T follicular helper cell (primary cell): Measurements from ENCODE around the gene KCND3.
"Not testable (repeated sequence)": the region's sequence is repeated elsewhere in the genome, so short reads cannot be mapped to it uniquely, and the experiment has no call there.

Experiments
- DNase-seq: peaks from one replicate; pipeline ENCODE4 v3.0.0-alpha.2; 2020; ENCODE audit warnings: low read depth

Gene KCND3

GRCh38 chr1:111814305-111814628 is 175.2 kb downstream of the KCND3 start:
- DNase-seq = no peak

GRCh38 chr1:111813440-111814304 is 175.8 kb downstream of the KCND3 start:
- DNase-seq = no peak

- no peak for DNase-seq
These were observed 177.2 kb downstream of the KCND3 start for GRCh38 chr1:111812306-111812705.

- no peak for DNase-seq
These were observed 177.6 kb downstream of the KCND3 start for GRCh38 chr1:111811891-111812290.

GRCh38 chr1:111805251-111805650 is 184.2 kb downstream of the KCND3 start:
- no peak for DNase-seq

- DNase-seq = no peak
These were observed 184.7 kb downstream of the KCND3 start for GRCh38 chr1:111804776-111805175.

- no peak for DNase-seq
These were observed 185.5 kb downstream of the KCND3 start for GRCh38 chr1:111803951-111804350.

GRCh38 chr1:111802984-111803383 is 186.5 kb downstream of the KCND3 start:
- no peak for DNase-seq

GRCh38 chr1:111802110-111802509 is 187.4 kb downstream of the KCND3 start:
- no peak for DNase-seq

- DNase-seq = no peak
These were observed 188.2 kb downstream of the KCND3 start for GRCh38 chr1:111801071-111801850.

- not testable (repeated sequence) for DNase-seq
These were observed 189.7 kb downstream of the KCND3 start for GRCh38 chr1:111799722-111800121.

- no peak for DNase-seq
These were observed 190.9 kb downstream of the KCND3 start for GRCh38 chr1:111798580-111798979.

- DNase-seq = no peak
These were observed 194.1 kb downstream of the KCND3 start for GRCh38 chr1:111795401-111795800.

GRCh38 chr1:111793923-111794322 is 195.5 kb downstream of the KCND3 start:
- no peak for DNase-seq

GRCh38 chr1:111792249-111792648 is 197.2 kb downstream of the KCND3 start:
- DNase-seq = no peak

GRCh38 chr1:111791776-111792175 is 197.7 kb downstream of the KCND3 start:
- DNase-seq = no peak

- DNase-seq = no peak
These were observed 199.7 kb downstream of the KCND3 start for GRCh38 chr1:111789666-111790316.

- no peak for DNase-seq
These were observed 200.3 kb downstream of the KCND3 start for GRCh38 chr1:111789142-111789541.

GRCh38 chr1:111786669-111787207 is 202.7 kb downstream of the KCND3 start:
- DNase-seq = no peak

GRCh38 chr1:111784273-111784901 is 205.1 kb downstream of the KCND3 start:
- no peak for DNase-seq

GRCh38 chr1:111779546-111779945 is 209.9 kb downstream of the KCND3 start:
- no peak for DNase-seq

GRCh38 chr1:111778541-111779051 is 210.9 kb downstream of the KCND3 start:
- no peak for DNase-seq
